Renal cortical epithelial cell (primary cell): Measurements from ENCODE around the gene CCDC102B. TPM values are rescaled to one million over a fixed set of nuclear protein-coding genes. Genes with fewer than 3 reads are reported as not detected.

Experiments used
- DNase-seq: peaks from one replicate; pipeline ENCODE4 v3.0.0-alpha.2; 2011; ENCODE audit warnings: low read depth
- total RNA-seq: library from RNA; depleted of rRNA; stranded (reverse); fragments of >200 nt; gene quantifications from 2 replicates; pipeline ENCODE4 v1.2.3, GENCODE V29; 2014

The CCDC102B gene
- total RNA-seq, 1 donor from 2014 or later: 1.3 TPM

DNA sequence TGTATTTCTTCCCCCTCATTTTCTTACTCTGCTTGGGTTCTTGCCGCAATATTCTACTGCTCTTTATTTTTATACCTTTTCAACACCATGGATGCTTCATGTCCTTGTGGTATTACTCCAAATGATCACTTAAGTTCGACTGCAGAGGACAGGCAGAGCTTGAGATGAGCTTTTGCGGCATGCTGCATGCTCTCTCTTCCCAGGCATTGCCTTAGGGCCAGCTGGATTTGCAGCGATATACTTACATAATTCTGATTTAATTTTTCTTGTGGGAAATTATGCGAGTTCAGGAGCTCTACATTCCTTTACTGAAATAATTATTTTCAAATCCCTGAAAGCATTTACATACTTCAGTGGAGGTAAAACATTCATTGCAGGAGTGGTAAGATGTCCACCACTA, 288.1 kb downstream of the CCDC102B start:
- no peak for DNase-seq

DNA sequence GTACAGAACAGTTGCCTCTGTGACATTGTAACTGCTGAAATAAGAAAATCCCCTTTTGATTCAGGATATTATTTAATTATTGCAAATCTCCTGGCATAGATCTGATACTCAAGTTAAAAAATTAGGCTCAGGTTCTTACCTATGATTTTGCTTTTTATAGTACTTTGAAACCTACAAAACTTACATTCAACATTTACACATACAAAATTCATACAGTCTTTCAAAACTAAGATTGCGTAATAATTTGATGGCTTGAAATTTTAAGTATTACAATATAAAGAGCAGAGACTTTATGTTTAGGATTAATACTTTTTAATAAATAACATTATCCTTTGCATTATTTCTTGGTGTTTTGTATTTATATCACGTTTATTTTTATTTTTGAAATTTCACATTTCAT, 291.1 kb downstream of the CCDC102B start:
- no peak for DNase-seq

DNA sequence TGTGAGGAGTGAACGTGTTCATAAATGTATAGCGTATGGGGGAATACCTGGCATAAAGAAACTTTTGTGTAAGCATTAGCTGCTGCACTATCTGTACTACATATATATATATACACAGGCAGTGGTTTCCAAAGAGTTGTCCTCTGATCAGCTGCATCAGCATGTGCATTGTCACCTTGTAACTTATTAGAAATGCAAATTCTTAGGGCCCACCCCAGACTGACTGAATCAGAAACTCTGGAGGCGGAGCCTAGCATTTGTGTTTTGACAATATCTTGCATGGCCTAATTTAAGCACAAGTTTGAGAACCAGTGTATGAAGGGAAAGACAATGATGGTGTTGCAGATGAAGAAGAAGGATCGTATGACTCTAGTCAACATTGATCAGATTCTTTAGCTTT, 299.5 kb downstream of the CCDC102B start:
- no peak for DNase-seq

DNA sequence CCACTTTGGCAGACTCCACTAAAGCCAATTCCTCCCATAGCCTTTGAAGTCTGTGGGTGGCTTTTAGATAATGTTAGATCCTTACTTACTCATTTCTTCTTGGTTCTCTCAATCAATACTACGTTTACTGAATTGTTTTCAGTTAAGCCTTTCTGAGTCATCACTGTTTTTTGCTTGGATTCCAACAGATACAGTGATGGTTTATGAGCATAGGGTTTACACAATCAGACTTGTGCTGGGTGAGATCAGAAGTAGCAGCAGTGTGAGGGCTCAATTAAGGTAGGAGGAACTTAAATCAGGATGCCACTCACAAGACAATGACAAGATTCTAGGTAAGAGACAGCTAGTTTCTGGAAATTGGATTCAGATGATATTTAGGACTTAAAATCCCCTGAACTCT, 305.1 kb downstream of the CCDC102B start:
- DNase-seq: peak; percentile 56

Other genes with a start within 250 kb of the CCDC102B start
- gene TMX3, start 83.0 kb upstream of the CCDC102B start, total RNA-seq: 58.4 and 67.7 TPM in 2 replicates